Measurements from ENCODE around the gene CDC5L. TPM values are rescaled to one million over a fixed set of nuclear protein-coding genes. Genes with fewer than 3 reads are reported as not detected.

The CDC5L gene
- total RNA-seq, 2 donors from 2014 or later, result 19.6 to 21.7 TPM

GRCh38 chr6:44456966-44457292 is 69.4 kb downstream of the CDC5L start:
- H3K27ac ChIP-seq, result no peak overlapping the region

GRCh38 chr6:44457596-44457995 is 70.1 kb downstream of the CDC5L start:
- Histone ChIP-seq H3K36me3 (no peaks in the 10 kb centered on the region), H3K4me1 (ENCODE audit: control insufficient read depth in 1 of 2, low read depth in 2 of 2) (peaks cover 0 to 7% of the 10 kb centered on the region in 2 donors), H3K9me3 (no peaks in the 10 kb centered on the region), H3K4me3 (no peak overlapping the region), H3K27me3 (replicated peaks; ENCODE audit: insufficient read depth) (no peaks in the 10 kb centered on the region), H3K27ac (no peak overlapping the region)
- no peak for TF ChIP-seq CTCF (IDR thresholded peaks at IDR 0.05)
- no peak for ATAC-seq (ENCODE audit: insufficient number of reproducible peaks, low FRiP score, low read depth)
- no peak for DNase-seq (ENCODE audit: low spot score)

More at GRCh38 chr6:44456966-44457292, 69.4 kb downstream of the CDC5L start:
- peak overlapping the region; percentile 42 for H3K4me3 ChIP-seq
- no peak for TF ChIP-seq CTCF (IDR thresholded peaks at IDR 0.05)
- no peak for ATAC-seq (ENCODE audit: insufficient number of reproducible peaks, low FRiP score, low read depth)
- no peaks in the 10 kb centered on the region for H3K27me3 ChIP-seq (replicated peaks; ENCODE audit: insufficient read depth)
- H3K36me3 ChIP-seq, result no peaks in the 10 kb centered on the region
- peaks cover 4 to 14% of the 10 kb centered on the region in 2 donors for H3K4me1 ChIP-seq (ENCODE audit: control insufficient read depth in 1 of 2, low read depth in 2 of 2)
- H3K9me3 ChIP-seq, result no peaks in the 10 kb centered on the region
- no peak for DNase-seq (ENCODE audit: low spot score)

- TF ChIP-seq CTCF (IDR thresholded peaks at IDR 0.05), result no peak
- ATAC-seq (ENCODE audit: insufficient number of reproducible peaks, low FRiP score, low read depth) (no peak), DNase-seq (ENCODE audit: low spot score) (no peak)
- Histone ChIP-seq H3K36me3 (no peaks in the 10 kb centered on the region), H3K27ac (no peak overlapping the region), H3K27me3 (replicated peaks; ENCODE audit: insufficient read depth) (no peaks in the 10 kb centered on the region), H3K4me1 (ENCODE audit: control insufficient read depth in 1 of 2, low read depth in 2 of 2) (peaks cover 0 to 5% of the 10 kb centered on the region in 2 donors), H3K9me3 (no peaks in the 10 kb centered on the region), H3K4me3 (no peak overlapping the region)
Observed at GRCh38 chr6:44458551-44458950, 71.0 kb downstream of the CDC5L start.

- Histone ChIP-seq H3K4me3 (no peak overlapping the region), H3K36me3 (no peaks in the 10 kb centered on the region), H3K9me3 (no peaks in the 10 kb centered on the region), H3K27ac (no peak overlapping the region), H3K4me1 (ENCODE audit: control insufficient read depth in 1 of 2, low read depth in 2 of 2) (no peaks in the 10 kb centered on the region), H3K27me3 (replicated peaks; ENCODE audit: insufficient read depth) (no peaks in the 10 kb centered on the region)
- TF ChIP-seq CTCF (IDR thresholded peaks at IDR 0.05), result no peak
- no peak for DNase-seq (ENCODE audit: low spot score)
- no peak for ATAC-seq (ENCODE audit: insufficient number of reproducible peaks, low FRiP score, low read depth)
Observed at GRCh38 chr6:44462335-44462734, 74.8 kb downstream of the CDC5L start.

- Histone ChIP-seq H3K9me3 (no peaks in the 10 kb centered on the region), H3K4me3 (no peak overlapping the region), H3K4me1 (ENCODE audit: control insufficient read depth in 1 of 2, low read depth in 2 of 2) (no peaks in the 10 kb centered on the region), H3K36me3 (no peaks in the 10 kb centered on the region), H3K27me3 (replicated peaks; ENCODE audit: insufficient read depth) (no peaks in the 10 kb centered on the region), H3K27ac (no peak overlapping the region)
- TF ChIP-seq CTCF (IDR thresholded peaks at IDR 0.05), result no peak
- DNase-seq (ENCODE audit: low spot score), result no peak
- ATAC-seq (ENCODE audit: insufficient number of reproducible peaks, low FRiP score, low read depth), result no peak
Observed at GRCh38 chr6:44462797-44463727, 75.6 kb downstream of the CDC5L start.
